K562 (cell line): ENCODE measurements around the gene AIMP2. TPM values are rescaled to one million over a fixed set of nuclear protein-coding genes. Genes with fewer than 3 reads are reported as not detected.

Experiments
- CSDE1 ChIP-seq, 2 experiments: fragments of 450-650 bp; IDR thresholded peaks; 2 replicates each; pipeline ENCODE4 v1.6.1; 2016; ENCODE audit warnings: mild to moderate bottlenecking in 1 of 2
- CTCFL ChIP-seq: IDR thresholded peaks from 2 replicates; pipeline ENCODE4 v1.6.1; 2011; ENCODE audit warnings: borderline replicate concordance, low read depth, mild to moderate bottlenecking, moderate library complexity, low read length; ENCODE audit not compliant: insufficient read depth, poor library complexity, severe bottlenecking
- DMBX1 ChIP-seq: fragments of 250-450 bp; sonication (Bioruptor Pico); IDR thresholded peaks from 2 replicates; pipeline ENCODE4 v1.8.0; 2022; ENCODE audit warnings: inconsistent platforms, mild to moderate bottlenecking, moderate library complexity, borderline replicate concordance
- ELF2 ChIP-seq: fragments of 250-450 bp; sonication (Bioruptor Pico); IDR thresholded peaks from 2 replicates; pipeline ENCODE4 v1.5.0; 2021; ENCODE audit warnings: mild to moderate bottlenecking
- HMGN3 ChIP-seq: IDR thresholded peaks from 2 replicates; pipeline ENCODE4 v1.6.1; 2011; ENCODE audit warnings: borderline replicate concordance, low read depth, mild to moderate bottlenecking, mixed read lengths, low read length; ENCODE audit not compliant: insufficient read length; ENCODE audit errors: extremely low read depth
- KLF1 ChIP-seq: fragments of 450-650 bp; IDR thresholded peaks from 2 replicates; pipeline ENCODE4 v1.6.1; 2016; ENCODE audit warnings: missing genetic modification characterization, missing compliant biosample characterization
- MTA3 ChIP-seq: fragments of 450-650 bp; formaldehyde crosslinking; IDR thresholded peaks from 2 replicates; pipeline ENCODE4 v1.6.1; 2017; ENCODE audit warnings: mild to moderate bottlenecking, borderline replicate concordance
- SPI1 ChIP-seq: IDR thresholded peaks from 2 replicates; pipeline ENCODE4 v1.6.1; 2011; ENCODE audit warnings: low read depth, low read length, control low read depth, borderline replicate concordance
- XRCC4 ChIP-seq: IDR thresholded peaks from one replicate; pipeline ENCODE4 v1.6.1; 2011; ENCODE audit not compliant: insufficient read depth, insufficient read length; ENCODE audit errors: extremely low read depth
- ZBTB40 ChIP-seq, 2 experiments: fragments of 450-650 bp in 1 of 2; sonication (generic) in 1 of 2; formaldehyde crosslinking in 1 of 2; IDR thresholded peaks; 2 replicates each; pipeline versions ENCODE4 v1.7.1 to v1.9.0; 2016 to 2022; ENCODE audit warnings: inconsistent platforms in 1 of 2, mild to moderate bottlenecking in 1 of 2, missing genetic modification reagents in 1 of 2
- ZBTB7A ChIP-seq: IDR thresholded peaks from 2 replicates; pipeline ENCODE4 v1.6.1; 2011; ENCODE audit warnings: low read depth, mild to moderate bottlenecking, low read length, moderate library complexity, borderline replicate concordance; ENCODE audit not compliant: control insufficient read depth
- polyA plus RNA-seq, 8 experiments: library from polyadenylated mRNA; depleted of rRNA in 4 of 8; stranded (reverse) in 5 of 8; unstranded in 3 of 8; fragments of >200 nt; fragmentation: Nextera tagmentation in 2 of 8; fragmentation: Illumina TruSeq in 1 of 8; extraction: Ambion mirVana in 2 of 8; extraction: Trizol in 1 of 8; gene quantifications; 2 replicates each; pipeline versions ENCODE4 v1.2.1 to v1.2.3, GENCODE V29; 2011 to 2014; ENCODE audit warnings: inconsistent platforms in 1 of 8, missing spikeins in 1 of 8
- total RNA-seq, 7 experiments: library from RNA; depleted of rRNA in 6 of 7; stranded (reverse); fragments of >200 nt in 6 of 7; fragmentation: Illumina TruSeq in 2 of 7; extraction: Trizol in 2 of 7; gene quantifications; 2 replicates each; pipeline versions ENCODE4 v1.2.1 to v1.2.3, GENCODE V29; 2011 to 2021; ENCODE audit warnings: low replicate concordance in 1 of 7
- TF ChIP-seq, protein P1 (sequence below): fragments of 450-650 bp; formaldehyde crosslinking; IDR thresholded peaks from 2 replicates; pipeline ENCODE4 v1.4.0; 2020; ENCODE audit warnings: mild to moderate bottlenecking, moderate library complexity

The AIMP2 gene
- total and polyA plus RNA-seq, 9 of the 15 experiments (the other 6 are each of a cell fraction or from before 2014, with no cell fraction given), result 47.5 to 84.9 (median 63.5) TPM

- TF ChIP-seq SPI1, result peak; percentile 44; the same call in 1 of the 2 replicates
- TF ChIP-seq MTA3, result peak; percentile 87
- peak; percentile 69 for TF ChIP-seq HMGN3
- TF ChIP-seq CSDE1 (IDR thresholded peaks at IDR 0.05), result no peak
- peak; percentile 36 for TF ChIP-seq CTCFL
- no peak for TF ChIP-seq XRCC4
- TF ChIP-seq, protein P1, sequence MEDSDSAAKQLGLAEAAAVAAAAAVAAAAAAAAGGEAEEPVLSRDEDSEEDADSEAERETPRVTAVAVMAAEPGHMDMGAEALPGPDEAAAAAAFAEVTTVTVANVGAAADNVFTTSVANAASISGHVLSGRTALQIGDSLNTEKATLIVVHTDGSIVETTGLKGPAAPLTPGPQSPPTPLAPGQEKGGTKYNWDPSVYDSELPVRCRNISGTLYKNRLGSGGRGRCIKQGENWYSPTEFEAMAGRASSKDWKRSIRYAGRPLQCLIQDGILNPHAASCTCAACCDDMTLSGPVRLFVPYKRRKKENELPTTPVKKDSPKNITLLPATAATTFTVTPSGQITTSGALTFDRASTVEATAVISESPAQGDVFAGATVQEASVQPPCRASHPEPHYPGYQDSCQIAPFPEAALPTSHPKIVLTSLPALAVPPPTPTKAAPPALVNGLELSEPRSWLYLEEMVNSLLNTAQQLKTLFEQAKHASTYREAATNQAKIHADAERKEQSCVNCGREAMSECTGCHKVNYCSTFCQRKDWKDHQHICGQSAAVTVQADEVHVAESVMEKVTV, result 0 out of 2 replicates have a peak, but pooled peaks have one; percentile 23
- TF ChIP-seq ELF2, result no peak; the same call in 1 of the 2 replicates
- TF ChIP-seq KLF1, result peak; percentile 77
- TF ChIP-seq ZBTB7A, result peak; percentile 76; the same call in 1 of the 2 replicates
- peak; percentile 81 for TF ChIP-seq ZBTB40 (IDR thresholded peaks at IDR 0.05)
- TF ChIP-seq ZBTB40 (CRISPR knock-in tag; IDR thresholded peaks at IDR 0.05), result no peak
- TF ChIP-seq DMBX1 (CRISPR knock-in tag), result peak; percentile 92; the same call in 1 of the 2 replicates
These were observed at the start of gene AIMP2, which contains the start of gene PMS2 (continued) for GRCh38 chr7:6008668-6009611.
